SH-SY5Y (cell line): Measurements from ENCODE around the gene FOXA3.

Experiments
- GATA2 ChIP-seq: IDR thresholded peaks from 2 replicates; pipeline ENCODE4 v1.6.1; 2011; ENCODE audit warnings: mild to moderate bottlenecking, low read depth, low read length
- GATA3 ChIP-seq: IDR thresholded peaks from 2 replicates; pipeline ENCODE4 v1.6.1; 2011; ENCODE audit warnings: low read depth, mild to moderate bottlenecking, low read length, moderate library complexity

The FOXA3 gene

DNA sequence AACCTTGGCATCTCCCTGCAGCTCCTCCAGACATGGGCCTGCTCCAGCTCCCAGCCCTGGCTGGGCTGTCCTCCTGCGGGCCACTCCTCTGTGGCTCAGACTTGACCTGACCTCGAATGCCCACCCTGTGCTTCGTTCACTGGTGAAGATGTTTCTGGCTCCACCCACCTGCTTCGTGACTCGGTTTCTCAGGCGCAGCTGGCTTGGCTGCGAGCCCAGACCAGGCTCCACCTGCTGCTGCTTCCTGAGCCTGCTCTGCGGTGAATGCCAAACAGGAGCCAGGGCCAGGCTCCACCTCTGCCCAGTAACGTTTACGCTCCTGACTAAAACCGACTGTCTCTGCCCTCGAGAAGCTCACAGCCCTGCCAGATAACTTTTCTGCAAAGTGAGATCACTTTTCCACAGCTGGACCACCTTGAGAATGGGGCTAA is 40.1 kb upstream of the FOXA3 start:
- TF ChIP-seq GATA2 (no peak), GATA3 (no peak)

DNA sequence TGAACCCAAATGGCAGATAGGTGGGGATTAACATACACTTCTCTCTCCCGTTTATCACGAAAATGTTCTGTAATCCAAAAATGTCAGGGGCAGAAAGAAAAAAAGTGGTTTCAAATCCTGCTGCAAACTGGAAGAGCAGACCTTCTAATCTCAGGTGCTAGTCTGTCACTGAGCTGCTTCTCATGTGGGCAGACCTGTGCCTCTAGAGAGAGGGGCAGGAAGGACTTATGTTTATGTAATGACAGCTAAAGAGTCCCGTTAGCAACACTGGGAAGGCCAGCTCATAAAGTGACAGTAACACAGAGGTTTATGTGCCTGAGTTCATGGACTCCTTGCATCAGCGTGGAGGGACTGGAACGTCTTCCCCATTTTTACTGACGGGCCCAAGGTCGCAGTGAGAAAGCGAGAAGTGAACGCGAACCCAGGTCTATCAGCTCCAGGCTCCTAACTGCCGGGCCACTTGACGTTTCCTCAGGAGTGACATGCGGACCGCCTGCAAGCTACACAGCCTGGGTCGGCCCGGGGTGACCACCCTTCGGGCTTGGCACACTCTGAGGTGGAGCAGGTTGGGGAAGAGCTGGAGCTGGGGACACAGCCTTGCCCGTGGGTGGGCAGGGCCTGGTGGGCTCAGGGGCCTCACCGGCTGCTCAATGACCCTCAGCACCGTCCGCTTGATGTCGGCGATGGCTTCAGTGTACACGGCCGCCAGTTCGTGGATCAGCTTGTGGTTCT is 39.4 kb upstream of the FOXA3 start:
- no peak for TF ChIP-seq GATA2
- TF ChIP-seq GATA3 = no peak

DNA sequence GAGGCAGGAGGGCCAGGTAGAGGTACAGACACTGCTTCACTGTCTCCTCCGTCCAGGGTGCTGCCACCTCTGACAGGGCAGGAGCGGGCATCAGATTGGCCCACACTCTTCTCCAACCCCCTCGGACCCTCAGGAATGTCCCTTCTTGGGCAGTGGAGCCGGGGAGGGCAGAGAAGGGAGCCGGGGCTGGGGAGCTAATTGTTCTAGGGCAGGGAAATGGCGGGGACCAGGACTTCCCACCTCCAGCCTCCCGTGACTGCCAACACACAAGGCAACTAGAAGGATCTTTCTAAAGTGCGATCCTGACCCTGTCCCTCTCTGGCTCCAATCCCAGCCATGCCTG is 38.9 kb upstream of the FOXA3 start:
- no peak for TF ChIP-seq GATA3

DNA sequence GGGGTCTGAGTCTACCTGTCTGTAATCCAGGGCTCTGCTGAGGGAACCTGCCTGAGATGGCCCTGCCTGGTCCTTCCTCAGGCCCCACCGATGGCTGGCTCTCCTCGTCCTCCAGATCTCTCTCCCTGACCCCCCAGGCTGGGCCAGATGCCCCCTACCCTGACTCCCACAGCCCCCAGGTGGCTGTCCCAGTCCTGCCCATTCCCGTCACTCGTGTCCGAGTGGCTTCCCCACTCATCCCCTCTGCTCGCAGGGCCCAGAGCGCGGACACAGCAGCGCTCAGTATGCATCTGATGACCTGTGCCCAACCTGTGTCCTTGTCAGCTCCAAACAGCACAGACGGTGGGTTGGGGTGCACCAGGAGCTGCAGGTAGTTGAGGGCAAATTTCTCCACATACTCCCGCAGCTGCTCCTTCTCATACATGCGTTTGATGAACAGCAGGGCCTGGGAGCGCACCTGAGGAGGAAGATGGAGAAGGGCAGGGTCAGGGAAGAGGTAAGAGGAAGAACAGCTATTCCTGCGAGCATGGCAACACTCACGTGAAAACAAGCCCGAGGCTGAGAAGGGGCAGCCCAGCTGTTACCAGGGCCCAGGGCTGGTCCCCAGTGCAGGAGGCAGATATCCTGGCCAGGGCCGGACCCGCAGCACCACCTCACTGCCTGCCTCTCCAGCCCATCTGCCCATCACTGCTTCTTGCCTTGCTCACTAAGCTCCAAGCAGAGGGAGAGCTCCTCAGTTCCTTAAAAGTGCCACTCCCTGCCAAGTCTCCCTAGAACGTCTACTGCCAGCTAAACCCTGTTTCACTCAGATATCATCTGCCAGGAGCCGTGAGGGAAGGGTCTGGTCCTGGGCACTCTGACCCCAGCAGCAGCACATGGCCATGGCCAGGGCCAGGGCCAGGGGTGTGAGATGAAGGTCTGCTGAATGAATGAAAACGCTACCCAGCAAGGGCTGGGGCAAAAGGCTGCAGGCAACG is 37.9 kb upstream of the FOXA3 start:
- no peak for TF ChIP-seq GATA2
- no peak for TF ChIP-seq GATA3

DNA sequence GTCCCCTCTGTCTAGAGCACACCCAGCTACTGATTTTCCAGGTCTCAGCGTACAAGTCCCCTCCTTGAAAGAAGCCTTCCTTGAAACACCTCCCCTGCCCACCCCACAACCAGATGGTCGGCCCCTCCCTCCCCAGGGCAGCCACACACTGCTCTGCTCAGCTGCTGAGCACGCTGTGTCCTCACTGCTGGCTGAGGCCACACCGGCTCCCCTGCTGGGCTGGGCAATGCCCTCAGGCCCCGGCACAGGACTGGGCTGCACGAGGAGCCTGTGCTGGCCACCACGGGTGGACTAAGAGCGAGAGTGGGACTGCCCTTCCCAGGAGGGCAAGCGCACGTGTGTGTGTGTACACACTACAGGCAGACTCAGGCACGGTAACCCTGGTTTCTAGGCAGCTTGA is 37.2 kb upstream of the FOXA3 start:
- TF ChIP-seq GATA3 (no peak), GATA2 (no peak)

DNA sequence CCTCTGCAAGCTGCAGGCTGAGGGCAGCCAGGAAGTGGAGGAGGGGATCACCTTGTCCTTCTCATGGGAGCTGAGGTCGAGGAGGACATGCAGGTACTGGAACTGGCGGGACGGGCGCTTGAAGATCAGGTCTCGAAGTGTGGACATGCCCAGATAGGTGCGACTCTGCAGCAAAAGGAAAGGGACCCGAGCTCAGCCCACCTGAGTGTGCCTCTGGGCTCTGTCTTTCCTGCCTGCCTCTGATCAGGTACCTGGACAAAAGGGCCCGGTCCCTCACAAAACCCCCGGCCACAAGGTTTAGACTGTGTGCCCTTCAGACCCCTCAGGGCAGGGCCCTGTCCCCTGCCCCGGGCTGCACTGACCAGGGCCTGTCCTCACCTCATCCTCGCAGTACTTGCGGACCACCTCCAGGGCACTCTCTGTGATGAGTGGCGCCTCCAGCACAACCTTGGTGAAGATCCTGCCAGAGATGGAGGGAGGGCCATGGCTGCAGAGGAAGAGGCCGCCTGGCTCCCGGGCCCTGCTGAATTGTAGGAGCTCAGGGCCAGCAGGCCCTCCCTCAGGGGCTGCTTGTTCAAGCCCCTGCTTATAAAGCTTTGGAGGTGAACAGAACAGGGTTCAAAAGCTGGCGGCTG is 36.5 kb upstream of the FOXA3 start:
- TF ChIP-seq GATA3 (no peak), GATA2 (no peak)

DNA sequence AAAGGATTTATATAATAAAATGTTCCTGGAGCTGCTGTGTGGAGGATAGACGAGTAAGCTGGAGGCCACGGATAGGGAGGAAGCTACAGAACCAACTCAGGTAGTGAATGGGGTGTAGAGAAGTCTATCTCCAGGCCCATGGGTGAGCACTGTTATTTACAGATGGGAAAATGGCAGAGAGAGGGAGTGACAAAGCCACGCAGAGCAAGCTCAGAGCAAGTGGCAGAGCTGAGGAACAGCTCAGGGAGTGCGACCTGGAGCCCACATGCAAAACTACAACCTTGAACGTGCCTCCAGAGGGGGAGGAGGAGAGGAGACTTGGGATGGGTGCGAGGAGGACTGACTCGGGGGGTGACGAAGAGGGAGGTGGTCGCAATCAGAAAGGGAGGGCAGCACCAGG is 35.6 kb upstream of the FOXA3 start:
- no peak for TF ChIP-seq GATA2
- TF ChIP-seq GATA3 = no peak

DNA sequence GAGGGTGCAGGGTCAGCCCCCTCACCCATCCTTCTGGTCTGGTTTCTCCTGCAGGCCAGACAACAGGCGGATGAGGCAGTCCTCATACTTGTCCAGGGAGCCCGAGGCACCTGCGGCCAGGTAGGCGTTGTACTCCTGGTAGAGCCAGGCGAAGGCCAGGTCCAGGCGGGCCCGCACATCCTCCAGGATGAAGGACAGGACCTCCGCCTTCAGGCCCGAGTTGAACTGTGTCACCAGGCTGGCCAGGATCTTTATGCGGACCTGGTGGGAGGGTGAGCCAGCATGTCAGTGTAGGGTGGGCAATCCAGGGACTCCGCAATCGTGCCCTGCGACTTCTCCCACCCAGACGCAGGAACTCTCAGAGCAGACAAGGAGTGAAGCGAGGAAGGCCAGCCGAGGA is 35.2 kb upstream of the FOXA3 start:
- TF ChIP-seq GATA2 = no peak
- no peak for TF ChIP-seq GATA3

DNA sequence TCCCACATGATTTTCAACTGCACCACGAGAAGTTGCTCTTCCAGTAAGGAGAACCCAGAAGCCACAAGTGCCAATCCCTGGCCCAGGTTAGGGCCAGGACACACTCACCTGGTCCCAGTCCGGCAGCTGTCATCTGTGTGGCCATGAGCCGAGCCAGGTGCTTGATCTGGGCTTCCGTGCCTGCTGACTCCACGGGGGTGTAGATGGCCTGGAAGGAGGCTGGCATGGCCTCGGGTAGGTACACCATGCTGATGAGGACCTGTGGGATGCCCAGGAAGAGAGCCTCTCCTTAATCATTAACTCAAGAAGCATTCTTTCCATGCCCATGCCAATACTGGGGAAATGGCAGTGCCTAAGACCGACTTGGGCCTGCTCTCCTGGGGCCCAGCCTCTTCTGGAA is 29.2 kb upstream of the FOXA3 start:
- TF ChIP-seq GATA2 (no peak), GATA3 (no peak)

DNA sequence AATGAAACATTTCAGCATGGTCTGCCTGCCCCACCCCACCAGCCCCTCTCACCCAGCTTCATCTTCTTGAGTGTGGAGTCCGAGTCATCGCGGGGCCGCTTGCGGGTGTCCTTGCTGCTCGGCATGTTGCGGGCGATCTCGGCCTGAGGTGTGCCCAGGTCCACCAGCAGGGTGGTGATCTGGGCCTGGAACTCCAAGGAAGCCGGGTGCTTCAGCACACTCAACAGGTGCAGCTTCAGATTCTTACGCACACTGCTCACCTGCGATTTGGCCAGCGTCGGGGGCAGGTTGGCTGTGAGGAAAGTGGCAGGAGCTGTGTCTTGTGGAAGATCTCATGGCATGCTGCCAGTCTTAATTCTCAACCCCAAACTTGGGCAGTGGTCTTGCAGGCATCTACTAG is 21.9 kb upstream of the FOXA3 start:
- TF ChIP-seq GATA3 = no peak
- no peak for TF ChIP-seq GATA2

DNA sequence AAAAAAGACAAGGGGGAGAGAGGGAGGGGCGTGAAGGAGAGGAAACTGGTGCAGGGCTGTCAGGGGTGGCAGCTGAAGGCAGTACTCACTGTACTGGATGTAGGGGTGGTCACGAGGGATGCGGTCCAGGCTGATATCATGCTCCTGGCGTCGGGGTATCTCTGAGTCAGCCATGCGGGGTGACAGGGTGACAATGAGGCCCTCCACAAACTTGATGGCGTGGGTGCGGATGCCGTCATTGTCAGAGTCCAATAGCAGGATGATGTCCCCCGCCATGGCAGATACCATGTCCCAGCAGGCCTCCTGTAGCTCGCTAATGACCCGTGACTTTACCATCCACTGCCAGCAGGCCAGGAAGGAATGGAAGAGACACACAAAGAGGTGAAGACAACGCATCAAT is 16.5 kb upstream of the FOXA3 start:
- TF ChIP-seq GATA3 (no peak), GATA2 (no peak)

DNA sequence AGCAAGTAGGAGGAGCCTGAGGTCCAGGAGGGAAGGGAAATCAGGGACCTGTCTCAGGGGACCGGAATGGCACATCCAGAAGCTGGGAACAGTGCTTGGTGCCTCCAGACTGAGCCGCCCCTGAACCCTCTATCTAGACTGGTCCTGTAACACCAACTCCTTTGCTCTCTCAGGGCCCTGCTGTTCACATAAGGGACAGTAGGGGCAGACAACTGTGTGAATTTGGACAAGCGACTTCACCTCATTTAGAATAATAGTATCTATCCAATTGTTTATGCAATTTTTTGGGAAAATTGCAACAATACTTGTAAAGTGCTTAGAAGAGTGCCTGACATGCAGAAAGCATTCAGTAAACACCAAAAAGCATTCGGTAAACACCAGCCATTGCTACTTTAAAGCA is 15.2 kb upstream of the FOXA3 start:
- TF ChIP-seq GATA3 (no peak), GATA2 (no peak)

DNA sequence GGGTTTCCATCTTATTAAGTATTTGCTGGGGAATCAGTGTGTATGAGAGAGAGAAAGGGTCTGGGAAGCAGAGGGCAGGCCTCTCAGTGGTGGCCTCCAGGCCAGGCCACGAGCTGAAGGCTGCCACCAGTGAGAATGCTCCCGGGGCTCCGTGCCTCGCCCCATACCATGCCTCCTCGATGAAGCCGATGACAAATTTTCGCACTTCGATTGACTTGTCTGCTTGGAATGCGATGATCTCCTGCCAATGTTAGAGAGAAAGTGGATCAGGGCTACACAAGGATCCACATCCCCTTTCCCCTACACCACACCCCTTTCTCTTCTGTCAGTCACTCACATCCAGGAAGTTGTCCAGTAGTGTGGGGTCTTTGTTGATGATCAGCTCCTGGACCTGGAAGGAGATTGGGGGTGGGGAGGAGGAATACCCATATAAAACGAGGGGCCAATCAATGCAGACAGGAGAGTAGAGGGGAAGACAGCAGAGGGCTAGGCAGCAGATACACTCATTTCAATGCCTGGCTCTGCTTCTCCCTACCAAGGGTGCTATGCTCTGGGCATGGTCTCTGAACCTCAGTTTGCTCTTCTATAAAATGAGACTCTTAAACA is 11.9 kb upstream of the FOXA3 start:
- TF ChIP-seq GATA2 (no peak), GATA3 (no peak)

DNA sequence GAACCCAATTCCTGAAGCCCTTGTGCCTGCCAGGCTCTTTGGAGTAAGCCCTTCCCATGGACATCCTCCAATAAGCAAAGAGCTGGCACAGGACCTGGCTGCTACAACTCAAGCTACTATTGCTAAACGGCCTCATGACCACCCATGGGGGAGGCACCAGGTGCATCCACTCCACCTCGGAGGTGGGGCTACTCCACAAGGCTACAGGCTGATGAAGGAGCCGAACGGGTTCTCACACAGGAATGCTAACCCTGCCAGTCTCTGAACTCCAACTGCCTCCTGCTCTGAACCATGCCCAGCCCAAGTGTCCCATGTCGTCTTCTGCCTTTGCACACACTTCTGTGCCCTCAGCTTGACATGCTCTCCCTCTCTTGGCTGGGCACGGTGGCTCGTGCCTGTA is 11.1 kb upstream of the FOXA3 start:
- TF ChIP-seq GATA2 (no peak), GATA3 (no peak)
